ENCODE measurements around the gene CIT. TPM values are rescaled to one million over a fixed set of nuclear protein-coding genes. Genes with fewer than 3 reads are reported as not detected.

CIT gene
- total RNA-seq, 1 donor from 2014 or later = 98.5 TPM

DNA sequence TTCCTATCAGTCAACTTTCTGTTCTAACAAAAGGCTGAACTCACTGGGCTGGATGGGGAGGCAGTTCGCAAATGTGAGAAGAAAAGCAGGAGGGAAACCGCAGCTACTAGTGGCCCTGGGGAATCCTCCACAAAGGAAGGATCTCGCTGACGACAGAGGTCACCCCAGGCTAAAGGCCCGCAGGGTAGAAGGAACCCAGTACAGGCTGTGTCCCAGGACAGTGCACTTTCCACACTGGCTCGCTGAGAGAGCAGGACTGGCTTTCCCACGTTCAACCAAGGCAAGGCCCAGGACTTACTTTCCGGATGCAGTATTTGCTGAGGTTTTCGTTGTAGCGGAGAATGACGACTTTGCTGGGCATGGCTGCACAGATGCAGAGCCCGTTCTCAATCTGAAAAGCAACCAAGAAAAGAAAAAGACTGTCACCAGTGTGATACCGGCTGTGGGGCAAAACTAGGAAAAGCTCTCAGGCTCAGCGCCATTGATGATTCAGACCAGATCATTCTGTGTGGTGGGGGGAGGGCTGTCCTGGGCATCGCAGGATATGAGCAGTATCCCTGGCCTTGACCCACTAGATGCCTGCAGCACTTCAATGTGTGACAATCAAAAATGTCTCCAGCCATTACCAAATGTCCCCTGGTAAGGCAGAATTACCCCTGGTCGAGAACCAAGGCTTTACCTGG lies 172.9 kb downstream of the CIT start:
- Histone ChIP-seq H3K79me2 (ENCODE audit: low read depth) (no peaks in the 10 kb centered on the region), H3K4me2 (no peak overlapping the region), H3K4me1 (no peaks in the 10 kb centered on the region), H3K9me3 (ENCODE audit: low read depth) (no peaks in the 10 kb centered on the region), H3F3A (ENCODE audit: low read depth) (no peaks in the 10 kb centered on the region), H4K20me1 (ENCODE audit: low read depth) (no peaks in the 10 kb centered on the region), H3K9ac (no peak overlapping the region), H3K27me3 (no peaks in the 10 kb centered on the region), H3K27ac (no peak overlapping the region), H3K4me3 (no peak overlapping the region), H2AFZ (replicated peaks) (no peak overlapping the region), H3K36me3 (peaks cover 13% of the 10 kb centered on the region)
- H3K9me3 Mint-ChIP-seq = no peaks in the 10 kb centered on the region
- H3K27me3 Mint-ChIP-seq (ENCODE audit: insufficient read depth, low read depth) = peaks cover 4% of the 10 kb centered on the region
- TF ChIP-seq EZH2phosphoT487 (IDR thresholded peaks at IDR 0.05) (no peak), EZH2 (IDR thresholded peaks at IDR 0.05) (no peak)
- TF ChIP-seq, protein P1, sequence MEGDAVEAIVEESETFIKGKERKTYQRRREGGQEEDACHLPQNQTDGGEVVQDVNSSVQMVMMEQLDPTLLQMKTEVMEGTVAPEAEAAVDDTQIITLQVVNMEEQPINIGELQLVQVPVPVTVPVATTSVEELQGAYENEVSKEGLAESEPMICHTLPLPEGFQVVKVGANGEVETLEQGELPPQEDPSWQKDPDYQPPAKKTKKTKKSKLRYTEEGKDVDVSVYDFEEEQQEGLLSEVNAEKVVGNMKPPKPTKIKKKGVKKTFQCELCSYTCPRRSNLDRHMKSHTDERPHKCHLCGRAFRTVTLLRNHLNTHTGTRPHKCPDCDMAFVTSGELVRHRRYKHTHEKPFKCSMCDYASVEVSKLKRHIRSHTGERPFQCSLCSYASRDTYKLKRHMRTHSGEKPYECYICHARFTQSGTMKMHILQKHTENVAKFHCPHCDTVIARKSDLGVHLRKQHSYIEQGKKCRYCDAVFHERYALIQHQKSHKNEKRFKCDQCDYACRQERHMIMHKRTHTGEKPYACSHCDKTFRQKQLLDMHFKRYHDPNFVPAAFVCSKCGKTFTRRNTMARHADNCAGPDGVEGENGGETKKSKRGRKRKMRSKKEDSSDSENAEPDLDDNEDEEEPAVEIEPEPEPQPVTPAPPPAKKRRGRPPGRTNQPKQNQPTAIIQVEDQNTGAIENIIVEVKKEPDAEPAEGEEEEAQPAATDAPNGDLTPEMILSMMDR (IDR thresholded peaks at IDR 0.05) = no peak
- H3K36me3 Mint-ChIP-seq = peaks cover 21% of the 10 kb centered on the region
- no peak overlapping the region for H3K4me3 Mint-ChIP-seq
- DNase-seq (ENCODE audit: low spot score) = no peak
- no peak overlapping the region for H3K27ac Mint-ChIP-seq
- H3K4me1 Mint-ChIP-seq = no peaks in the 10 kb centered on the region

DNA sequence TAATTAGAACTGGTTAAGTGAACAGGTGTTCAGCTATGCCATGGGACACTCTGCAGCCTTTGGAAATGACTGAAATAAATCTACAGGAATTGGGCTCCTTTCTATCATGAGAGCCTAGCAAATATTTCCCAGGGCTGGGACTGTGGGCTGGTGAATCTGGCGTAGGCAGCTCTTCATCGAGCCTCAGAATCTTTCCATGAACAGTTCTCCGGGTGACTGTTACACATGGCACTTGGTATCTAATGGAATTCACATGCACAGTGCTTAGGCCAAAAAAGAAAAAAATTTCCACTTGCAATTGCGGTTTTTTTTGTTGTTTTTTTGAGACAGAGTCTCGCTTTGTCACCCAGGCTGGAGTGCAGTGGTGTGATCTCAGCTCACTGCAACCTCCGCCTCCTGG lies 177.0 kb downstream of the CIT start:
- Histone ChIP-seq H3K4me1 (no peaks in the 10 kb centered on the region), H3K9ac (no peak overlapping the region), H3K4me2 (no peak overlapping the region), H3K4me3 (no peak overlapping the region), H3K79me2 (ENCODE audit: low read depth) (no peaks in the 10 kb centered on the region), H3K36me3 (no peaks in the 10 kb centered on the region), H3K27ac (no peak overlapping the region), H4K20me1 (ENCODE audit: low read depth) (no peaks in the 10 kb centered on the region), H3F3A (ENCODE audit: low read depth) (no peaks in the 10 kb centered on the region), H3K27me3 (no peaks in the 10 kb centered on the region), H2AFZ (replicated peaks) (no peak overlapping the region), H3K9me3 (ENCODE audit: low read depth) (no peaks in the 10 kb centered on the region)
- no peak for DNase-seq (ENCODE audit: low spot score)
- Mint-ChIP-seq H3K4me3 (no peak overlapping the region), H3K27ac (no peak overlapping the region), H3K36me3 (peaks cover 18% of the 10 kb centered on the region), H3K4me1 (peaks cover 6% of the 10 kb centered on the region), H3K27me3 (ENCODE audit: insufficient read depth, low read depth) (peaks cover 2% of the 10 kb centered on the region), H3K9me3 (no peaks in the 10 kb centered on the region)
- TF ChIP-seq, protein P1 (IDR thresholded peaks at IDR 0.05) = no peak
- TF ChIP-seq EZH2 (IDR thresholded peaks at IDR 0.05) (no peak), EZH2phosphoT487 (IDR thresholded peaks at IDR 0.05) (no peak)

DNA sequence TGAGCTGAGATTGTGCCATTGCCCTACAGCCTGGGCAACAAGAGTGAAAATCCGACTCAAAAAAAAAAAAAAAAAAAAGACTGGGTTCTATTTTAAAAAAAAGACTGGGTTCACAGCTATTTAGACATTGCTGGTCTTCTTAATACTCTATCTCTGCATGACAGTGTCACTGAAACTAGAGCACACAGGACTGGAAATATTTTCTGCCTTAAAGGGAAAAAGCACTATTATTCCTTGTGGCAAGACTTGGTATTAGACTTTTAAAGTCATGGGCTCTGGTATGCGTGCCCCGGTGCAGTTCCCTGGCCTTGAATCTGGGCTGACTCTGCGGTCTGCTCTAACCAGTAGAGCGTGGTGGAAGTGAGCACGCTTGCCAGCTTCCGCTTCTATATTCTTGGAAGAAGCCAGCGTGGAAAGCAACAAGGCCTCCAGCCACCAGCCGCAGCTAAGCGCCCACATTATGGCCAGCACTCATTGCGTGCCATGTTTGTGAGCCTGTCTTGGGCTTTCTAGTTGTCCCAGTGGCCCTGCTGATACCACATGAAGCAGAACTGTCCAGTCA lies 177.8 kb downstream of the CIT start:
- H3K27me3 ChIP-seq = no peaks in the 10 kb centered on the region
- H3F3A ChIP-seq (ENCODE audit: low read depth) = no peaks in the 10 kb centered on the region
- peaks cover 2% of the 10 kb centered on the region for H3K27me3 Mint-ChIP-seq (ENCODE audit: insufficient read depth, low read depth)
- no peak overlapping the region for H2AFZ ChIP-seq (replicated peaks)
- H3K9ac ChIP-seq = no peak overlapping the region
- H4K20me1 ChIP-seq (ENCODE audit: low read depth) = no peaks in the 10 kb centered on the region
- H3K36me3 ChIP-seq = no peaks in the 10 kb centered on the region
- no peak overlapping the region for H3K4me2 ChIP-seq
- H3K9me3 ChIP-seq (ENCODE audit: low read depth) = no peaks in the 10 kb centered on the region
- no peak overlapping the region for H3K27ac Mint-ChIP-seq
- no peaks in the 10 kb centered on the region for H3K4me1 ChIP-seq
- no peaks in the 10 kb centered on the region for H3K9me3 Mint-ChIP-seq
- H3K4me1 Mint-ChIP-seq = peaks cover 6% of the 10 kb centered on the region
- H3K4me3 ChIP-seq = no peak overlapping the region
- H3K79me2 ChIP-seq (ENCODE audit: low read depth) = no peaks in the 10 kb centered on the region
- no peak for DNase-seq (ENCODE audit: low spot score)
- H3K4me3 Mint-ChIP-seq = no peak overlapping the region
- H3K36me3 Mint-ChIP-seq = peaks cover 17% of the 10 kb centered on the region
- TF ChIP-seq EZH2phosphoT487 (IDR thresholded peaks at IDR 0.05) (no peak), EZH2 (IDR thresholded peaks at IDR 0.05) (no peak)
- TF ChIP-seq, protein P1 (IDR thresholded peaks at IDR 0.05) = no peak
- no peak overlapping the region for H3K27ac ChIP-seq

All from neural progenitor cell (in vitro differentiated cells).